HepG2 (cell line): ENCODE results near the gene PIGBOS1. TPM values are rescaled to one million over a fixed set of nuclear protein-coding genes. Genes with fewer than 3 reads are reported as not detected.

ENCODE experiments used
- HIVEP1 ChIP-seq: sonication (generic); formaldehyde crosslinking; IDR thresholded peaks from 2 replicates; pipeline ENCODE4 v1.4.0; 2020; ENCODE audit warnings: mild to moderate bottlenecking, missing genetic modification reagents
- MAFF ChIP-seq: IDR thresholded peaks from 2 replicates; pipeline ENCODE4 v1.6.1; 2011; ENCODE audit warnings: low read depth, low read length, improper control_type of control experiment
- POLR2A ChIP-seq, 2 experiments: IDR thresholded peaks; 2 replicates each; pipeline ENCODE4 v1.6.1; 2011; ENCODE audit warnings: low read depth in 2 of 2, low read length in 2 of 2, mild to moderate bottlenecking in 1 of 2, moderate library complexity in 1 of 2; ENCODE audit not compliant: insufficient read depth in 1 of 2
- RFX5 ChIP-seq: IDR thresholded peaks from 2 replicates; pipeline ENCODE4 v1.6.1; 2011; ENCODE audit warnings: low read depth, low read length, improper control_type of control experiment
- ZNF101 ChIP-seq: sonication (generic); formaldehyde crosslinking; IDR thresholded peaks from 2 replicates; pipeline ENCODE4 v1.4.0; 2020; ENCODE audit warnings: mild to moderate bottlenecking, low read depth, missing genetic modification reagents, borderline replicate concordance
- ZNF253 ChIP-seq: sonication (generic); formaldehyde crosslinking; IDR thresholded peaks from 2 replicates; pipeline ENCODE4 v1.8.0; 2022; ENCODE audit warnings: mild to moderate bottlenecking, missing genetic modification reagents, borderline replicate concordance
- ZNF264 ChIP-seq: sonication (generic); formaldehyde crosslinking; IDR thresholded peaks from 2 replicates; pipeline ENCODE4 v1.4.0; 2020; ENCODE audit warnings: missing genetic modification reagents
- ZNF546 ChIP-seq: sonication (generic); formaldehyde crosslinking; conservative IDR thresholded peaks from 2 replicates; pipeline ENCODE4 v1.8.1; 2023; ENCODE audit warnings: mild to moderate bottlenecking, missing genetic modification reagents
- ZNF773 ChIP-seq: sonication (generic); formaldehyde crosslinking; IDR thresholded peaks from 2 replicates; pipeline ENCODE4 v1.4.0; 2020; ENCODE audit warnings: missing genetic modification reagents, borderline replicate concordance
- polyA plus RNA-seq, 8 experiments: library from polyadenylated mRNA; depleted of rRNA in 3 of 8; stranded (reverse) in 7 of 8; unstranded in 1 of 8; fragments of >200 nt; fragmentation: Illumina TruSeq in 4 of 8; extraction: Trizol in 4 of 8; gene quantifications; 2 replicates each; pipeline versions ENCODE4 v1.2.1 to v1.2.3, GENCODE V29; 2011 to 2016; ENCODE audit warnings: low read depth in 4 of 8, missing spikeins in 1 of 8, mixed read lengths in 1 of 8; ENCODE audit not compliant: insufficient read depth in 1 of 8
- total RNA-seq, 5 experiments: library from RNA; depleted of rRNA; stranded (reverse); fragments of >200 nt; fragmentation: Illumina TruSeq; extraction: Trizol; gene quantifications; 2 replicates each; pipeline ENCODE4 v1.2.3, GENCODE V29; 2016; ENCODE audit warnings: low read depth in 1 of 5
- TF ChIP-seq, protein P1 (sequence below): sonication (generic); formaldehyde crosslinking; IDR thresholded peaks from 2 replicates; pipeline ENCODE4 v1.4.0; 2020; ENCODE audit warnings: missing genetic modification reagents
- TF ChIP-seq, protein P2 (sequence below): sonication (generic); formaldehyde crosslinking; IDR thresholded peaks from 2 replicates; pipeline ENCODE4 v1.4.0; 2020; ENCODE audit warnings: missing genetic modification reagents
- TF ChIP-seq, protein P3 (sequence below): IDR thresholded peaks from 2 replicates; pipeline ENCODE4 v1.6.1; 2012; ENCODE audit warnings: low read length, improper control_type of control experiment
- TF ChIP-seq, protein P4 (sequence below): sonication (generic); formaldehyde crosslinking; IDR thresholded peaks from 2 replicates; pipeline ENCODE4 v1.5.0; 2020; ENCODE audit warnings: missing genetic modification reagents

The PIGBOS1 gene
- total and polyA plus RNA-seq, 2 of the 13 experiments (the other 11 are each of a cell fraction or from before 2014, with no cell fraction given): 14.8 to 22.1 TPM

DNA sequence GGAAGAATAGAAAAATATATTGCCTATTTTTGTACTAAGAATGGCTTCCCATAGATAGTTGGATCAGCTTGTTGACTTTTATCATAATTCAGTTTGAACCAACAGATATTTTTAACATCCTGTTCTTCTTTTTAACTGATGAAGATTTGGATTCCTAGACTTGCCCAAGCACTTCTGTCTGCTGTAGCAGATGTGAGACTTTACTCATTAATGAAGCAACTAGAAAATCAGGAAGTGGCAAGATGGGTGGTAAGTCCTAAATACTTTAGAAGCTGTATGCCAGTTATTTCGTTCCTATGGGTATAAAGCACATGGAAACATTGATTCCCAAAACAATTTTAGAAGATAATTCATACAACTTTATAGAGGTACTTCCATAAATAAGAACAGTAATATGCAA is 8.5 kb upstream of the PIGBOS1 start (continued):
- TF ChIP-seq, protein P1, sequence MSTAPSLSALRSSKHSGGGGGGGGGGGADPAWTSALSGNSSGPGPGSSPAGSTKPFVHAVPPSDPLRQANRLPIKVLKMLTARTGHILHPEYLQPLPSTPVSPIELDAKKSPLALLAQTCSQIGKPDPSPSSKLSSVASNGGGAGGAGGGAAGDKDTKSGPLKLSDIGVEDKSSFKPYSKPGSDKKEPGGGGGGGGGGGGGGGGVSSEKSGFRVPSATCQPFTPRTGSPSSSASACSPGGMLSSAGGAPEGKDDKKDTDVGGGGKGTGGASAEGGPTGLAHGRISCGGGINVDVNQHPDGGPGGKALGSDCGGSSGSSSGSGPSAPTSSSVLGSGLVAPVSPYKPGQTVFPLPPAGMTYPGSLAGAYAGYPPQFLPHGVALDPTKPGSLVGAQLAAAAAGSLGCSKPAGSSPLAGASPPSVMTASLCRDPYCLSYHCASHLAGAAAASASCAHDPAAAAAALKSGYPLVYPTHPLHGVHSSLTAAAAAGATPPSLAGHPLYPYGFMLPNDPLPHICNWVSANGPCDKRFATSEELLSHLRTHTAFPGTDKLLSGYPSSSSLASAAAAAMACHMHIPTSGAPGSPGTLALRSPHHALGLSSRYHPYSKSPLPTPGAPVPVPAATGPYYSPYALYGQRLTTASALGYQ: no peak
- TF ChIP-seq ZNF101 (CRISPR knock-in tag) (no peak), POLR2A (IDR thresholded peaks at IDR 0.05; ENCODE audit: insufficient read depth in 1 of 2, low read depth in 2 of 2, low read length in 2 of 2) (no peak), ZNF253 (no peak), RFX5 (no peak), ZNF773 (CRISPR knock-in tag) (no peak), ZNF264 (no peak), HIVEP1 (no peak), ZNF546 (no peak), MAFF (no peak)
- TF ChIP-seq, protein P2, sequence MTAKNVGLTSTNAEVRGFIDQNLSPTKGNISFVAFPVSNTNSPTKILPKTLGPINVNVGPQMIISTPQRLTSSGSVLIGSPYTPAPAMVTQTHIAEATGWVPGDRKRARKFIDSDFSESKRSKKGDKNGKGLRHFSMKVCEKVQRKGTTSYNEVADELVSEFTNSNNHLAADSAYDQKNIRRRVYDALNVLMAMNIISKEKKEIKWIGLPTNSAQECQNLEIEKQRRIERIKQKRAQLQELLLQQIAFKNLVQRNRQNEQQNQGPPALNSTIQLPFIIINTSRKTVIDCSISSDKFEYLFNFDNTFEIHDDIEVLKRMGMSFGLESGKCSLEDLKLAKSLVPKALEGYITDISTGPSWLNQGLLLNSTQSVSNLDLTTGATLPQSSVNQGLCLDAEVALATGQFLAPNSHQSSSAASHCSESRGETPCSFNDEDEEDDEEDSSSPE (CRISPR knock-in tag): no peak
- TF ChIP-seq, protein P3, sequence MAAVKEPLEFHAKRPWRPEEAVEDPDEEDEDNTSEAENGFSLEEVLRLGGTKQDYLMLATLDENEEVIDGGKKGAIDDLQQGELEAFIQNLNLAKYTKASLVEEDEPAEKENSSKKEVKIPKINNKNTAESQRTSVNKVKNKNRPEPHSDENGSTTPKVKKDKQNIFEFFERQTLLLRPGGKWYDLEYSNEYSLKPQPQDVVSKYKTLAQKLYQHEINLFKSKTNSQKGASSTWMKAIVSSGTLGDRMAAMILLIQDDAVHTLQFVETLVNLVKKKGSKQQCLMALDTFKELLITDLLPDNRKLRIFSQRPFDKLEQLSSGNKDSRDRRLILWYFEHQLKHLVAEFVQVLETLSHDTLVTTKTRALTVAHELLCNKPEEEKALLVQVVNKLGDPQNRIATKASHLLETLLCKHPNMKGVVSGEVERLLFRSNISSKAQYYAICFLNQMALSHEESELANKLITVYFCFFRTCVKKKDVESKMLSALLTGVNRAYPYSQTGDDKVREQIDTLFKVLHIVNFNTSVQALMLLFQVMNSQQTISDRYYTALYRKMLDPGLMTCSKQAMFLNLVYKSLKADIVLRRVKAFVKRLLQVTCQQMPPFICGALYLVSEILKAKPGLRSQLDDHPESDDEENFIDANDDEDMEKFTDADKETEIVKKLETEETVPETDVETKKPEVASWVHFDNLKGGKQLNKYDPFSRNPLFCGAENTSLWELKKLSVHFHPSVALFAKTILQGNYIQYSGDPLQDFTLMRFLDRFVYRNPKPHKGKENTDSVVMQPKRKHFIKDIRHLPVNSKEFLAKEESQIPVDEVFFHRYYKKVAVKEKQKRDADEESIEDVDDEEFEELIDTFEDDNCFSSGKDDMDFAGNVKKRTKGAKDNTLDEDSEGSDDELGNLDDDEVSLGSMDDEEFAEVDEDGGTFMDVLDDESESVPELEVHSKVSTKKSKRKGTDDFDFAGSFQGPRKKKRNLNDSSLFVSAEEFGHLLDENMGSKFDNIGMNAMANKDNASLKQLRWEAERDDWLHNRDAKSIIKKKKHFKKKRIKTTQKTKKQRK: no peak
- TF ChIP-seq, protein P4, sequence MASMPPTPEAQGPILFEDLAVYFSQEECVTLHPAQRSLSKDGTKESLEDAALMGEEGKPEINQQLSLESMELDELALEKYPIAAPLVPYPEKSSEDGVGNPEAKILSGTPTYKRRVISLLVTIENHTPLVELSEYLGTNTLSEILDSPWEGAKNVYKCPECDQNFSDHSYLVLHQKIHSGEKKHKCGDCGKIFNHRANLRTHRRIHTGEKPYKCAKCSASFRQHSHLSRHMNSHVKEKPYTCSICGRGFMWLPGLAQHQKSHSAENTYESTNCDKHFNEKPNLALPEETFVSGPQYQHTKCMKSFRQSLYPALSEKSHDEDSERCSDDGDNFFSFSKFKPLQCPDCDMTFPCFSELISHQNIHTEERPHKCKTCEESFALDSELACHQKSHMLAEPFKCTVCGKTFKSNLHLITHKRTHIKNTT (CRISPR knock-in tag): no peak
